ENCODE measurements around the gene RPS19BP1. TPM values are rescaled to one million over a fixed set of nuclear protein-coding genes. Genes with fewer than 3 reads are reported as not detected.

Gene RPS19BP1
- total RNA-seq, 1 donor from 2014 or later: 67.7 TPM

DNA sequence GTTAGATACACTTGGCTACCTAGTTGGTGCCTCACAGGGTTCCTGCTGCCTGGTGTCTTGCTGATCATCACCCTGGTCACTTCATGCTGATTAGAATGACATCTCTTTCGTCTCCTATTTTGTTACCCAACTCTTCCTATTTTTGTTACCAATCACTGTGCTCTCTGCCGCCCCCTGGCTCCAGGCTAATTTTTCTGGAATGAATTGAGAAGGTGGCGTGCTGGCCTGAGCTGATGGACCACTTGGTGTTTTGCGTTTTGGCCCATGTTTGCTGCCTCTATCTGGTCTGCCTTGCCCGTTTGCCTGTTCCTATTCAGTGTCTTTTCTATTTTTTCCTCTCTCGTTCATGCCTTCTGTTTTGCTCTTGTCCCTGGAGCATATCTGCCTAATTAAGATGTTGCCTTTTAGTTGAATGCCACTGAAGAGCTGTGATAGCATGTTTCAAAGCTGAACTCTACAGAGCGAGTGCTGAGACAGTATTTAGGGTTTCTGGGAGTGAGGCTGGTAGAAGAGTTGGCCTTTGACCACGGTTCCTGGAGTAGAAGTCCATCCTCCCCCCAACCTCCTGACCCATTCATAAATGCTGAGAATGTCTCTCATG, 18.1 kb downstream of the RPS19BP1 start:
- ChIA-PET CTCF (interaction anchor here (0.6 to 4.9 kb wide), 20 partner anchors 11 to 522 kb away, joined by 3 to 33 read pairs (median 4); partner anchors contain the start of genes MIEF1, RPS19BP1 and TAB1), POLR2A (interaction anchor here (0.5 to 1.4 kb wide), 6 partner anchors 12 to 355 kb away, joined by 3 to 5 read pairs (median 3); partner anchors contain the start of genes MIEF1 and RPL3)
- no peak for DNase-seq
- peak; percentile 45 for ATAC-seq (ENCODE audit: low read depth)
- Mint-ChIP-seq H3K4me1 (peaks cover 28% of the 10 kb centered on the region), H3K4me3 (no peak overlapping the region), H3K36me3 (ENCODE audit: low read depth) (peaks cover 73% of the 10 kb centered on the region), H3K27me3 (no peaks in the 10 kb centered on the region), H3K9me3 (no peaks in the 10 kb centered on the region), H3K27ac (peak overlapping the region; percentile 24)
- intact Hi-C loops (cut with micrococcal nuclease): loop anchor here (1.0 to 2.0 kb wide), 4 partner anchors 22 to 171 kb away; partner anchors contain the start of gene TAB1
- TF ChIP-seq, protein P1, sequence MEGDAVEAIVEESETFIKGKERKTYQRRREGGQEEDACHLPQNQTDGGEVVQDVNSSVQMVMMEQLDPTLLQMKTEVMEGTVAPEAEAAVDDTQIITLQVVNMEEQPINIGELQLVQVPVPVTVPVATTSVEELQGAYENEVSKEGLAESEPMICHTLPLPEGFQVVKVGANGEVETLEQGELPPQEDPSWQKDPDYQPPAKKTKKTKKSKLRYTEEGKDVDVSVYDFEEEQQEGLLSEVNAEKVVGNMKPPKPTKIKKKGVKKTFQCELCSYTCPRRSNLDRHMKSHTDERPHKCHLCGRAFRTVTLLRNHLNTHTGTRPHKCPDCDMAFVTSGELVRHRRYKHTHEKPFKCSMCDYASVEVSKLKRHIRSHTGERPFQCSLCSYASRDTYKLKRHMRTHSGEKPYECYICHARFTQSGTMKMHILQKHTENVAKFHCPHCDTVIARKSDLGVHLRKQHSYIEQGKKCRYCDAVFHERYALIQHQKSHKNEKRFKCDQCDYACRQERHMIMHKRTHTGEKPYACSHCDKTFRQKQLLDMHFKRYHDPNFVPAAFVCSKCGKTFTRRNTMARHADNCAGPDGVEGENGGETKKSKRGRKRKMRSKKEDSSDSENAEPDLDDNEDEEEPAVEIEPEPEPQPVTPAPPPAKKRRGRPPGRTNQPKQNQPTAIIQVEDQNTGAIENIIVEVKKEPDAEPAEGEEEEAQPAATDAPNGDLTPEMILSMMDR (IDR thresholded peaks at IDR 0.05): no peak

DNA sequence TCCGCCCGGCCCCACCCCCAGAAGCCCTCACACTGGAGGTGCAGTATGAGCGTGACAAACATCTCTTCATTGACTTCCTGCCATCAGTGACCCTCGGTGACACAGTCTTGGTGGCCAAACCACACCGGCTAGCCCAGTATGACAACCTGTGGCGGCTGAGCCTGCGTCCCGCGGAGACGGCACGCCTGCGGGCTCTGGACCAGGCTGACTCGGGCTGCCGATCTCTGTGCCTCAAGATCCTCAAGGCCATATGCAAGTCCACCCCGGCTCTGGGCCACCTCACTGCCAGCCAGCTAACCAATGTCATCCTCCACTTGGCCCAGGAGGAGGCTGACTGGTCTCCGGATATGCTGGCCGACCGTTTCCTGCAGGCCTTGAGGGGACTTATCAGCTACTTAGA, 18.8 kb downstream of the RPS19BP1 start:
- Mint-ChIP-seq H3K27ac (no peak overlapping the region), H3K9me3 (no peaks in the 10 kb centered on the region), H3K4me1 (peaks cover 27% of the 10 kb centered on the region), H3K27me3 (no peaks in the 10 kb centered on the region), H3K36me3 (ENCODE audit: low read depth) (peaks cover 78% of the 10 kb centered on the region), H3K4me3 (no peak overlapping the region)
- ChIA-PET CTCF (interaction anchor here (1.0 to 4.9 kb wide), 14 partner anchors 12 to 523 kb away, joined by 3 to 33 read pairs (median 7); partner anchors contain the start of genes MIEF1 and TAB1), POLR2A (interaction anchor here (1.0 to 1.4 kb wide), 5 partner anchors 12 to 194 kb away, joined by 3 to 5 read pairs (median 3); partner anchors contain the start of genes MIEF1 and RPL3)
- TF ChIP-seq, protein P1 (IDR thresholded peaks at IDR 0.05): no peak
- intact Hi-C loops (cut with micrococcal nuclease): loop anchor here (1.0 to 2.0 kb wide), 4 partner anchors 21 to 170 kb away; partner anchors contain the start of gene TAB1
- no peak for ATAC-seq (ENCODE audit: low read depth)
- DNase-seq: no peak

DNA sequence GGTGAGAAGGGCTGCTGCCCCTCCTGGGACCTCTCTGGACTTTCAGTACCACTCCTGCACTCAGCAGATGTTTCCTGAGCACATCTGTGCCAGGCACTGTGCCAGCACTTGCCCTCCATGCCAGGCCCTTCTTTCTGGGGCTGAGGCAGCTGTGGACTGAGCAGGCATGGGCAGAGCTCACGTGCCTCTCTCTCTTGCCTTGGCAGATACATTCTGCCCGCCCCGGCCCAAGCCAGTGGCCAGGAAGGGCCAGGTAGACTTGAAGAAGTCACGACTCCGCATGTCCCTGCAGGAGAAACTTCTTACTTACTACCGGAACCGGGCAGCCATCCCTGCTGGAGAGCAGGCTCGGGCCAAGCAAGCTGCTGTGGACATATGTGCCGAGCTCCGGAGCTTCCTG, 20.5 kb downstream of the RPS19BP1 start:
- POLR2A ChIA-PET: interaction anchor here (1.5 kb wide), 1 partner anchor 10 kb away, joined by 5 read pairs; the partner anchor contains the start of gene MIEF1
- DNase-seq: no peak
- Mint-ChIP-seq H3K9me3 (no peaks in the 10 kb centered on the region), H3K27me3 (no peaks in the 10 kb centered on the region), H3K4me1 (peaks cover 28% of the 10 kb centered on the region), H3K27ac (no peak overlapping the region), H3K4me3 (no peak overlapping the region), H3K36me3 (ENCODE audit: low read depth) (peaks cover 87% of the 10 kb centered on the region)
- intact Hi-C loops (cut with micrococcal nuclease): no loop called here
- CTCF ChIA-PET: no interaction called here
- no peak for ATAC-seq (ENCODE audit: low read depth)
- TF ChIP-seq, protein P1 (IDR thresholded peaks at IDR 0.05): no peak

DNA sequence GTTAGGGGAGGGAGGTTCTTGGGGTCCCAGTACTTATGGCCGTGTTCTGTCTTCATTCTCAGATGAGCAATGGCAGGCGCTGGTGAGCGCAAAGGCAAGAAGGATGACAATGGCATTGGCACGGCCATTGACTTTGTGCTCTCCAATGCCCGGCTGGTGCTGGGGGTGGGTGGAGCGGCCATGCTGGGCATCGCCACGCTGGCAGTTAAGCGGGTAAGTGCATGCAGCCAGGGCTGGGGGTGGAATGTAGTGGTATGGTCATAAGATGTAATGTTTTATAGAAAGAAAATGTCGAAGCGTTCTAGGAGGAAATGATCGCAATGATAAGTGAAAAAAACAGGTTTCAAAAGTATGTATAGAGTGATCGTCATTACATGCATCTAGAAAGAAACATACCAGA, 21.3 kb downstream of the RPS19BP1 start:
- ChIA-PET CTCF (interaction anchor here (1.1 to 2.4 kb wide), 2 partner anchors 18 to 21 kb away, joined by 3 to 8 read pairs; no protein-coding TSS in a partner anchor), POLR2A (interaction anchor here (1.4 to 2.0 kb wide), 2 partner anchors 9 to 17 kb away, joined by 3 to 16 read pairs; partner anchors contain the start of gene ATF4)
- Mint-ChIP-seq H3K27ac (no peak overlapping the region), H3K4me3 (no peak overlapping the region), H3K4me1 (peaks cover 27% of the 10 kb centered on the region), H3K9me3 (no peaks in the 10 kb centered on the region), H3K27me3 (no peaks in the 10 kb centered on the region), H3K36me3 (ENCODE audit: low read depth) (peaks cover 91% of the 10 kb centered on the region)
- DNase-seq (no peak), ATAC-seq (ENCODE audit: low read depth) (no peak)
- TF ChIP-seq, protein P1 (IDR thresholded peaks at IDR 0.05): no peak
- intact Hi-C loops (cut with micrococcal nuclease): no loop called here

DNA sequence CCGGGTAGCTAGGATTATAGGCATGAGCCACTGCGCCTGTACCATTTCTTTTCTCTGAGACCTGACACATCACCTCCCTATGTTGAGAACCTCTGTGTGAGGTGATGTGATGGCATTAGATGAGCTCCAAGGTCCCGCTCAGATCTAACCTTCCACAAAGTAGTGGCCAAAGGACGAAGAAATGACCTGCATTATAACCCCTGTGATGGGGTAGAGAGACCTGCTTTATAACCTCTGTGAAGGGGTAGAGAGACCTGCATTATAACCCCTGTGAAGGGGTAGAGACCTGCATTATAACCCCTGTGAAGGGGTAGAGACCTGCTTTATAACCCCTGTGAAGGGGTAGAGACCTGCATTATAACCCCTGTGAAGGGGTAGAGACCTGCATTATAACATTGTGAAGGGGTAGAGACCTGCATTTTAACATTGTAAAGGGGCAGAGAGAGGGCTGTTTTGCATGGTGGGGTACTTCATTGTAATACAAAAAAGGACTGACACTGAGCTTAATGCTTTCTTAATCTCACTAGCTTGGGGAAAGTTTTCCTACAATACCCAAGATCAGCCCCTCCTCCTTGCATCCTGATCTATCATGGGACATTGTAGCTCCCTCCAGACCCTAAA, 21.9 kb downstream of the RPS19BP1 start:
- ChIA-PET CTCF (interaction anchor here (1.1 to 2.4 kb wide), 4 partner anchors 14 to 20 kb away, joined by 3 to 8 read pairs (median 3); no protein-coding TSS in a partner anchor), POLR2A (interaction anchor here (1.4 to 2.0 kb wide), 2 partner anchors 9 to 18 kb away, joined by 3 to 16 read pairs; partner anchors contain the start of gene ATF4)
- Mint-ChIP-seq H3K4me1 (peaks cover 24% of the 10 kb centered on the region), H3K27ac (no peak overlapping the region), H3K9me3 (no peaks in the 10 kb centered on the region), H3K27me3 (no peaks in the 10 kb centered on the region), H3K36me3 (ENCODE audit: low read depth) (peaks cover 91% of the 10 kb centered on the region), H3K4me3 (no peak overlapping the region)
- DNase-seq: no peak
- intact Hi-C loops (cut with micrococcal nuclease): no loop called here
- TF ChIP-seq, protein P1 (IDR thresholded peaks at IDR 0.05): no peak
- ATAC-seq (ENCODE audit: low read depth): no peak

All from activated B cell treated with CpG ODN at 0.5 μM for 24 hours (primary cell).